Endothelial cell (in vitro differentiated cells): Measurements from ENCODE around the gene CDH2. TPM values are rescaled to one million over a fixed set of nuclear protein-coding genes. Genes with fewer than 3 reads are reported as not detected.
"Not testable (repeated sequence)": the region's sequence is repeated elsewhere in the genome, so short reads cannot be mapped to it uniquely, and the experiment has no call there.

Experiments
- DNase-seq: peaks from one replicate; pipeline ENCODE4 v3.0.0; 2021; ENCODE audit warnings: low spot score
- H3K27ac Mint-ChIP-seq: one replicate; pipeline ENCODE4 v1.8.0; 2021; ENCODE audit warnings: mixed read lengths, inconsistent platforms; ENCODE audit not compliant: unreplicated experiment
- H3K27me3 Mint-ChIP-seq: one replicate; pipeline ENCODE4 v1.8.0; 2021; ENCODE audit warnings: mild to moderate bottlenecking, moderate library complexity, mixed read lengths, inconsistent platforms; ENCODE audit not compliant: unreplicated experiment
- H3K36me3 Mint-ChIP-seq: one replicate; pipeline ENCODE4 v1.8.0; 2021; ENCODE audit warnings: mild to moderate bottlenecking, low read depth, mixed read lengths, inconsistent platforms; ENCODE audit not compliant: unreplicated experiment
- H3K4me1 Mint-ChIP-seq: one replicate; pipeline ENCODE4 v1.8.0; 2021; ENCODE audit warnings: mild to moderate bottlenecking, mixed read lengths, inconsistent platforms; ENCODE audit not compliant: unreplicated experiment
- H3K4me3 Mint-ChIP-seq: one replicate; pipeline ENCODE4 v1.8.0; 2021; ENCODE audit warnings: mild to moderate bottlenecking, mixed read lengths, inconsistent platforms; ENCODE audit not compliant: unreplicated experiment
- H3K9me3 Mint-ChIP-seq: one replicate; pipeline ENCODE4 v1.8.0; 2021; ENCODE audit warnings: mixed read lengths, inconsistent platforms; ENCODE audit not compliant: unreplicated experiment
- CTCF ChIP-seq: fragments of 200-600 bp; sonication (generic); IDR thresholded peaks from one replicate; pipeline ENCODE4 v1.5.0; 2021; ENCODE audit warnings: antibody characterized with exemption; ENCODE audit not compliant: unreplicated experiment
- total RNA-seq: library from RNA; stranded (reverse); fragmentation: NEBNext Ultra II Directional; extraction: Animal tissue kit (Norgen Biotek cat#: 25700); gene quantifications from one replicate; pipeline ENCODE4 v1.2.1, GENCODE V29; 2021; ENCODE audit not compliant: unreplicated experiment

CDH2 gene
- total RNA-seq, 1 donor from 2014 or later = 162 TPM

- Mint-ChIP-seq H3K9me3 (no peaks in the 10 kb centered on the region), H3K4me1 (no peaks in the 10 kb centered on the region), H3K27me3 (no peaks in the 10 kb centered on the region), H3K4me3 (no peak overlapping the region), H3K27ac (no peak overlapping the region), H3K36me3 (no peaks in the 10 kb centered on the region)
- no peak for DNase-seq
- TF ChIP-seq CTCF = no peak
These were observed 256.1 kb downstream of the CDH2 start for GRCh38 chr18:27920836-27921235.

- not testable (repeated sequence) for H3K4me3 Mint-ChIP-seq, H3K4me1 Mint-ChIP-seq, H3K27me3 Mint-ChIP-seq, H3K27ac Mint-ChIP-seq, DNase-seq, H3K36me3 Mint-ChIP-seq
- H3K9me3 Mint-ChIP-seq = peaks cover 11% of the 10 kb centered on the region
These were observed 270.7 kb downstream of the CDH2 start for GRCh38 chr18:27906189-27906588.

GRCh38 chr18:27903906-27904305 lies 273.0 kb downstream of the CDH2 start:
- TF ChIP-seq CTCF = no peak
- Mint-ChIP-seq H3K9me3 (peaks cover 11% of the 10 kb centered on the region), H3K27me3 (no peaks in the 10 kb centered on the region), H3K4me3 (no peak overlapping the region), H3K36me3 (peaks cover 6% of the 10 kb centered on the region), H3K27ac (no peak overlapping the region), H3K4me1 (peaks cover 4% of the 10 kb centered on the region)
- DNase-seq = no peak

GRCh38 chr18:27901424-27902226 lies 275.3 kb downstream of the CDH2 start:
- Mint-ChIP-seq H3K27ac (no peak overlapping the region), H3K4me1 (peaks cover 4% of the 10 kb centered on the region), H3K9me3 (peaks cover 7% of the 10 kb centered on the region), H3K36me3 (peaks cover 2% of the 10 kb centered on the region), H3K4me3 (no peak overlapping the region), H3K27me3 (no peaks in the 10 kb centered on the region)
- DNase-seq = no peak
- no peak for TF ChIP-seq CTCF
